IMR-90 (cell line): ENCODE data around the gene SOCS6. TPM values are rescaled to one million over a fixed set of nuclear protein-coding genes. Genes with fewer than 3 reads are reported as not detected.

Source experiments
- ATAC-seq: fragments of 200-7000 bp; cut with Tn5 transposase; 2 replicates; pipeline ENCODE4 v1.9.1; 2020; ENCODE audit warnings: low read depth, mild to moderate bottlenecking, moderate library complexity
- BruUV-seq: library from RNA; stranded (reverse); fragments of 400-500 nt; replicated peaks from 2 replicates; lab custom pipeline; 2021; lab: Mats Ljungman, UMichigan
- CTCF ChIA-PET: fragments of 300-600 bp; formaldehyde crosslinking; extraction: SDS; loops from one replicate; lab custom pipeline; 2021; ENCODE audit warnings: antibody characterized with exemption; lab: Yijun Ruan, JAX
- POLR2A ChIA-PET: fragments of 300-600 bp; sonication (Branson Sonifier 250); formaldehyde crosslinking; loops from one replicate; lab custom pipeline; 2022; ENCODE audit warnings: antibody characterized with exemption; ENCODE audit not compliant: unreplicated experiment; lab: Charles Lee
- DNase-seq: peaks from one replicate; pipeline ENCODE4 v3.0.0; 2013
- H2AFZ ChIP-seq: replicated peaks from 2 replicates; pipeline ENCODE3; 2013; ENCODE audit warnings: low read length, mild to moderate bottlenecking; ENCODE audit not compliant: poor library complexity
- H2AK5ac ChIP-seq: 2 replicates; pipeline ENCODE4 v1.6.1; 2013; ENCODE audit warnings: low read depth, low read length, inconsistent platforms
- H2AK9ac ChIP-seq: replicated peaks from 2 replicates; pipeline ENCODE3; 2013; ENCODE audit warnings: mild to moderate bottlenecking, low read depth, low read length, moderate library complexity; ENCODE audit not compliant: poor library complexity
- H2BK120ac ChIP-seq: 2 replicates; pipeline ENCODE4 v1.6.1; 2013; ENCODE audit warnings: low read depth, low read length, inconsistent platforms
- H2BK15ac ChIP-seq: 3 replicates; pipeline ENCODE4 v1.6.1; 2013; ENCODE audit warnings: low read depth, low read length, inconsistent platforms
- H2BK20ac ChIP-seq: 2 replicates; pipeline ENCODE4 v1.6.1; 2013; ENCODE audit warnings: low read depth, mild to moderate bottlenecking, inconsistent platforms, low read length, moderate library complexity
- H2BK5ac ChIP-seq: 2 replicates; pipeline ENCODE4 v1.6.1; 2013; ENCODE audit warnings: mild to moderate bottlenecking, low read depth, low read length, inconsistent platforms; ENCODE audit not compliant: poor library complexity, severe bottlenecking
- H3K14ac ChIP-seq: replicated peaks from 2 replicates; pipeline ENCODE4 v1.6.1; 2013; ENCODE audit warnings: low read depth, low read length, inconsistent platforms
- H3K18ac ChIP-seq: 2 replicates; pipeline ENCODE4 v1.6.1; 2013; ENCODE audit warnings: low read depth, low read length, control low read depth
- H3K23ac ChIP-seq: 2 replicates; pipeline ENCODE4 v1.6.1; 2013; ENCODE audit warnings: low read depth, low read length, inconsistent platforms
- H3K27ac ChIP-seq: 2 replicates; pipeline ENCODE4 v1.5.1; 2013; ENCODE audit warnings: mild to moderate bottlenecking, control low read depth, low read length; ENCODE audit not compliant: insufficient read depth
- H3K27me3 ChIP-seq: 2 replicates; pipeline ENCODE4 v1.6.1; 2013; ENCODE audit warnings: low read length; ENCODE audit not compliant: control insufficient read depth, insufficient read depth
- H3K36me3 ChIP-seq: 2 replicates; pipeline ENCODE4 v1.6.1; 2013; ENCODE audit warnings: low read length, mixed read lengths; ENCODE audit not compliant: control insufficient read depth, insufficient read depth
- H3K4ac ChIP-seq: 2 replicates; pipeline ENCODE4 v1.6.1; 2013; ENCODE audit warnings: low read depth, low read length, inconsistent platforms
- H3K4me1 ChIP-seq: 2 replicates; pipeline ENCODE4 v1.6.1; 2013; ENCODE audit warnings: low read length, mixed read lengths; ENCODE audit not compliant: control insufficient read depth, insufficient read depth
- H3K4me2 ChIP-seq: 2 replicates; pipeline ENCODE4 v1.6.1; 2013; ENCODE audit warnings: low read depth, mild to moderate bottlenecking, control low read depth, low read length, moderate library complexity
- H3K4me3 ChIP-seq: 2 replicates; pipeline ENCODE4 v1.5.1; 2013; ENCODE audit warnings: low read depth, mild to moderate bottlenecking, control low read depth, low read length, moderate library complexity; ENCODE audit not compliant: insufficient read depth
- H3K56ac ChIP-seq: 2 replicates; pipeline ENCODE4 v1.6.1; 2013; ENCODE audit warnings: low read length, inconsistent platforms; ENCODE audit not compliant: insufficient read depth; ENCODE audit errors: extremely low read depth
- H3K79me1 ChIP-seq, 2 experiments: 2 replicates each; pipeline ENCODE4 v1.6.1; 2013; ENCODE audit warnings: low read length in 2 of 2, inconsistent platforms in 1 of 2, low read depth in 1 of 2
- H3K9ac ChIP-seq: 2 replicates; pipeline ENCODE4 v1.6.1; 2013; ENCODE audit warnings: low read depth, low read length, control low read depth
- H3K9me1 ChIP-seq: 2 replicates; pipeline ENCODE4 v1.6.1; 2013; ENCODE audit warnings: low read length, inconsistent platforms; ENCODE audit not compliant: insufficient read depth
- H3K9me3 ChIP-seq: 2 replicates; pipeline ENCODE4 v1.6.1; 2013; ENCODE audit warnings: low read length; ENCODE audit not compliant: control insufficient read depth, insufficient read depth
- H4K20me1 ChIP-seq: 2 replicates; pipeline ENCODE4 v1.6.1; 2013; ENCODE audit warnings: low read length, inconsistent platforms; ENCODE audit not compliant: insufficient read depth
- H4K5ac ChIP-seq: 2 replicates; pipeline ENCODE4 v1.6.1; 2013; ENCODE audit warnings: mild to moderate bottlenecking, low read depth, low read length, control low read depth
- H4K8ac ChIP-seq, 2 experiments: 2 replicates each; pipeline ENCODE4 v1.6.1; 2013; ENCODE audit warnings: low read depth in 2 of 2, low read length in 2 of 2, control low read depth in 1 of 2, inconsistent platforms in 1 of 2
- H4K91ac ChIP-seq: 2 replicates; pipeline ENCODE4 v1.6.1; 2013; ENCODE audit warnings: low read depth, low read length, inconsistent platforms; ENCODE audit not compliant: insufficient read depth
- BHLHE40 ChIP-seq: fragments of 150-350 bp; IDR thresholded peaks from 2 replicates; pipeline ENCODE4 v1.6.1; 2016; ENCODE audit warnings: mild to moderate bottlenecking, low read depth, low read length
- ELK1 ChIP-seq: fragments of 150-350 bp; IDR thresholded peaks from 2 replicates; pipeline ENCODE4 v1.6.1; 2016; ENCODE audit warnings: low read depth, mild to moderate bottlenecking, low read length, moderate library complexity, borderline replicate concordance
- FOS ChIP-seq: fragments of 150-350 bp; IDR thresholded peaks from 2 replicates; pipeline ENCODE4 v1.6.1; 2016; ENCODE audit warnings: low read depth, low read length
- MAFK ChIP-seq: IDR thresholded peaks from 2 replicates; pipeline ENCODE4 v1.6.1; 2012; ENCODE audit warnings: low read depth, low read length, improper control_type of control experiment
- USF2 ChIP-seq: fragments of 150-350 bp; IDR thresholded peaks from 2 replicates; pipeline ENCODE4 v1.6.1; 2017; ENCODE audit warnings: mild to moderate bottlenecking, antibody characterized with exemption, low read length, low read depth
- dilution Hi-C: fragments of 300-500 bp; cut with HindIII; formaldehyde crosslinking; loops from one replicate; pipeline ENCODE4 v1.14.3; 2018; ENCODE audit warnings: low sequenced_read_pairs; ENCODE audit not compliant: unreplicated experiment
- in situ Hi-C: fragments of 300-500 bp; cut with MboI; formaldehyde crosslinking; loops from 3 replicates; pipeline ENCODE4 v1.14.3; 2019; ENCODE audit warnings: low sequenced_read_pairs, inconsistent platforms, mixed read lengths
- intact Hi-C: fragments of 100-400 bp; cut with micrococcal nuclease; formaldehyde crosslinking; loops from 2 replicates; pipeline ENCODE4 v1.10.0; 2022
- polyA plus RNA-seq, 3 experiments: library from polyadenylated mRNA; depleted of rRNA; stranded (reverse); fragments of >200 nt; gene quantifications; 2 replicates each; pipeline ENCODE4 v1.2.3, GENCODE V29; 2012; ENCODE audit warnings: low replicate concordance in 1 of 3
- total RNA-seq: library from RNA; depleted of rRNA; stranded (reverse); fragments of >200 nt; gene quantifications from 2 replicates; pipeline ENCODE4 v1.2.3, GENCODE V29; 2012

The SOCS6 gene
- total and polyA plus RNA-seq, 2 of the 4 experiments (the other 2 are of a cell fraction) = 21.3 to 57.4 TPM

DNA sequence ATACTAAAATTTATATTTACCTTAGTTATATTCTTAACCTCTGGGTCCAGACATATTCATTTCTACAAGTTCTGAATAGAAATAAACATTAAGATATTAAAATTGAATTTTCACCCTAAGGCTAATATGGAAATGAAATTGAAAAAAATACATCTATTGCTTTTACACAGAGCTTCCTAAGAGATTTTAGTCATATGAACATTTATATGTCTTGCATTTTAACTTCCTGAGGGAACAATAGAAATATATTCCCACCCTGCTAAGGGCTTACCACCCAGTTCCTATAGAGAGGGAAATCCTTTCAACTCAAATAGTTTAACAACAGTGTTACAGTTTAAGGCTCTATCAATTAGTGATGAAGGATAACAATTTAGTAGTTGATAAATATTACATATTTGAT is 60.5 kb downstream of the SOCS6 start:
- Histone ChIP-seq H3K18ac (no peak overlapping the region), H3K27ac (no peak overlapping the region), H2BK20ac (no peak overlapping the region), H3K27me3 (no peaks in the 10 kb centered on the region), H3K79me1 (no peaks in the 10 kb centered on the region), H3K4me2 (no peak overlapping the region), H2AFZ (no peak overlapping the region), H3K9ac (no peak overlapping the region), H2AK5ac (no peak overlapping the region), H3K36me3 (peaks cover 2% of the 10 kb centered on the region; the same call in 1 of the 2 replicates), H4K20me1 (no peaks in the 10 kb centered on the region), H2BK5ac (no peak overlapping the region), H4K5ac (no peak overlapping the region), H3K4ac (no peak overlapping the region), H3K14ac (no peak overlapping the region), H3K9me3 (no peaks in the 10 kb centered on the region), H2AK9ac (no peak overlapping the region), H3K9me1 (no peaks in the 10 kb centered on the region), H3K4me1 (no peaks in the 10 kb centered on the region), H2BK15ac (no peak overlapping the region), H3K23ac (no peak overlapping the region), H3K4me3 (no peak overlapping the region), H4K91ac (no peak overlapping the region), H3K56ac (no peak overlapping the region), H2BK120ac (no peak overlapping the region), H4K8ac (no peak overlapping the region)
- ATAC-seq (no peak), DNase-seq (no peak)
- intact Hi-C loops = no loop called here
- no TSS peak for BruUV-seq
- CTCF ChIA-PET = no interaction called here
- in situ Hi-C loops = no loop called here
- dilution Hi-C loops = no loop called here
- TF ChIP-seq ELK1 (no peak), USF2 (no peak), FOS (no peak), MAFK (no peak), BHLHE40 (no peak)
- POLR2A ChIA-PET = no interaction called here
